Nephron progenitor cell (in vitro differentiated cells): ENCODE measurements around the gene PIK3R2.
A peak's percentile ranks its signal among the peaks of the same experiment; 100 is the strongest.
"Not testable (repeated sequence)": the region's sequence is repeated elsewhere in the genome, so short reads cannot be mapped to it uniquely, and the experiment has no call there.

Experiments
- DNase-seq: peaks from one replicate; pipeline ENCODE4 v3.0.0; 2021
- H3K27ac Mint-ChIP-seq: 2 replicates; pipeline ENCODE4 v1.8.0; 2021; ENCODE audit warnings: mild to moderate bottlenecking, moderate library complexity, mixed read lengths
- H3K27me3 Mint-ChIP-seq: 2 replicates; pipeline ENCODE4 v1.8.0; 2021; ENCODE audit warnings: mild to moderate bottlenecking, low read depth, mixed read lengths; ENCODE audit not compliant: poor library complexity
- H3K36me3 Mint-ChIP-seq: 2 replicates; pipeline ENCODE4 v1.8.0; 2021; ENCODE audit warnings: low read depth, mixed read lengths
- H3K4me1 Mint-ChIP-seq: 2 replicates; pipeline ENCODE4 v1.8.0; 2021; ENCODE audit warnings: mixed read lengths
- H3K4me3 Mint-ChIP-seq: 2 replicates; pipeline ENCODE4 v1.8.0; 2021; ENCODE audit warnings: mild to moderate bottlenecking, moderate library complexity, mixed read lengths
- H3K9me3 Mint-ChIP-seq: 2 replicates; pipeline ENCODE4 v1.8.0; 2021; ENCODE audit warnings: mild to moderate bottlenecking, moderate library complexity, mixed read lengths
- CTCF ChIP-seq: fragments of 200-600 bp; sonication (generic); IDR thresholded peaks from 2 replicates; pipeline ENCODE4 v1.5.0; 2021; ENCODE audit warnings: antibody characterized with exemption

PIK3R2 gene

GRCh38 chr19:18157465-18158063 is 4.6 kb downstream of the PIK3R2 start:
- no peak for TF ChIP-seq CTCF
- Mint-ChIP-seq H3K27ac (no peak overlapping the region), H3K27me3 (no peaks in the 10 kb centered on the region), H3K36me3 (peaks cover 10% of the 10 kb centered on the region), H3K4me3 (no peak overlapping the region), H3K9me3 (no peaks in the 10 kb centered on the region), H3K4me1 (peaks cover 37% of the 10 kb centered on the region)
- DNase-seq, result peak; percentile 46

DNA sequence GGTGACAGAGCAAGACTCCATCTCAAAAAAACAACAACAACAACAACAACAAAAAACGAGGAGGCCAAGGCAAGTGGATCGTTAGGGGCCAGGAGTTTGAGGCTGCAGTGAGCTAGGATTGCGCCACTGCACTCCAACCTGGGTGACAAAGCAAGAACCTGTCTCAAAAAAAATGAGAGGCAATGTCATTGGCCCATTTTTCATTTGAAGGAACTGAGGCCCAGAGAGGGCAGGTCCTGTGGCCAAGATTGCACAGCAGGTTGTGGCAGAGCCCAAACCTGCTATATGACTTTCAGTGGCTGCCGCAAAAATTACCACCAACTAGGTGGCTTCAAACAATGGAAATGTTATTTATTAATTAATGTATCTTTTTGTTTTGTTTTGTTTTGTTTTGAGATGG is 5.5 kb downstream of the PIK3R2 start:
- H3K4me3 Mint-ChIP-seq, result no peak overlapping the region
- no peak overlapping the region for H3K27ac Mint-ChIP-seq
- peaks cover 17% of the 10 kb centered on the region for H3K36me3 Mint-ChIP-seq
- H3K4me1 Mint-ChIP-seq, result peaks cover 37% of the 10 kb centered on the region
- H3K9me3 Mint-ChIP-seq, result no peaks in the 10 kb centered on the region
- H3K27me3 Mint-ChIP-seq, result no peaks in the 10 kb centered on the region
- DNase-seq, result no peak
- no peak for TF ChIP-seq CTCF

- H3K27ac Mint-ChIP-seq, DNase-seq, H3K27me3 Mint-ChIP-seq, H3K9me3 Mint-ChIP-seq, H3K4me3 Mint-ChIP-seq: not testable (repeated sequence)
- Mint-ChIP-seq H3K4me1 (peaks cover 33% of the 10 kb centered on the region), H3K36me3 (peaks cover 20% of the 10 kb centered on the region)
Measured at GRCh38 chr19:18159059-18159616, 6.2 kb downstream of the PIK3R2 start.

DNA sequence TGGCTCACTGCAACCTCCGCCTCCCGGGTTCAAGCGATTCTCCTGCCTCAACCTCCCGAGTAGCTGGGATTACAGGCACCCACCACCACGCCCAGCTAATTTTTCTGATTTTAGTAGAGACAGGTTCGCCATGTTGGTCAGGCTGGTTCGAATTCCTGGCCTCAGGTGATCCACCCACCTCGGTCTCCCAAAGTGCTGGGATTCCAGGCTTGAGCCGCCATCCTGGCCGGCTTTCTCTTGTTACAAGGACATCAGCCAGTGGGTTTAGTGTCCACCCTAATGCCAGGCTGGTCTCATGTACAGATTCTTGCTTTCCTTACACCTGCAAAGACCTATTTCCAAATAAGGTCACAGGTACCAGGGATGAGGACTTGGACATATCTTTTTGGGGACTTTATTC is 6.8 kb downstream of the PIK3R2 start:
- no peak overlapping the region for H3K4me3 Mint-ChIP-seq
- peaks cover 20% of the 10 kb centered on the region for H3K36me3 Mint-ChIP-seq
- no peaks in the 10 kb centered on the region for H3K27me3 Mint-ChIP-seq
- H3K9me3 Mint-ChIP-seq, result no peaks in the 10 kb centered on the region
- peaks cover 28% of the 10 kb centered on the region for H3K4me1 Mint-ChIP-seq
- no peak overlapping the region for H3K27ac Mint-ChIP-seq
- TF ChIP-seq CTCF, result no peak
- DNase-seq, result no peak

- no peak for TF ChIP-seq CTCF
- peak overlapping the region; percentile 16 for H3K4me3 Mint-ChIP-seq
- DNase-seq, result no peak
- no peaks in the 10 kb centered on the region for H3K9me3 Mint-ChIP-seq
- peaks cover 22% of the 10 kb centered on the region for H3K36me3 Mint-ChIP-seq
- no peak overlapping the region for H3K27ac Mint-ChIP-seq
- no peaks in the 10 kb centered on the region for H3K27me3 Mint-ChIP-seq
- H3K4me1 Mint-ChIP-seq, result peaks cover 28% of the 10 kb centered on the region
Measured at GRCh38 chr19:18160493-18160970, 7.6 kb downstream of the PIK3R2 start.

GRCh38 chr19:18160971-18161635 is 8.1 kb downstream of the PIK3R2 start:
- peak overlapping the region; percentile 49 for H3K4me3 Mint-ChIP-seq
- H3K27me3 Mint-ChIP-seq, result no peaks in the 10 kb centered on the region
- DNase-seq, result peak; percentile 86

More at GRCh38 chr19:18160971-18161635, 8.1 kb downstream of the PIK3R2 start:
- Mint-ChIP-seq H3K4me1 (peaks cover 27% of the 10 kb centered on the region), H3K36me3 (peaks cover 27% of the 10 kb centered on the region), H3K9me3 (no peaks in the 10 kb centered on the region), H3K27ac (no peak overlapping the region)
- no peak for TF ChIP-seq CTCF
